Right lobe of liver (tissue), 6 donors: ENCODE results near the gene CLDN15. TPM values are rescaled to one million over a fixed set of nuclear protein-coding genes. Genes with fewer than 3 reads are reported as not detected.
A peak's percentile ranks its signal among the peaks of the same experiment; 100 is the strongest.

ENCODE experiments used
- ATAC-seq, 4 donors: fragments of 200-7000 bp; cut with Tn5 transposase; one replicate each; pipeline ENCODE4 v1.9.1; 2020; ENCODE audit warnings: mild to moderate bottlenecking in 4 of 4, moderate library complexity in 4 of 4
- DNase-seq, 3 donors: peaks; one replicate each; pipeline ENCODE4 v3.0.0-alpha.2; 2020
- H3K27ac ChIP-seq, 3 donors: fragments of 200-600 bp; one replicate each; pipeline ENCODE4 v1.8.0; 2022
- H3K27me3 ChIP-seq, 2 donors: fragments of 200-600 bp; one replicate each; pipeline ENCODE4 v1.8.0; 2022
- H3K36me3 ChIP-seq, 4 donors: fragments of 200-600 bp; sonication (generic) in 1 of 4; one replicate each; pipeline versions ENCODE4 v1.5.1 to v1.8.0; 2017 to 2022; ENCODE audit warnings: control low read depth in 1 of 4
- H3K4me1 ChIP-seq, 4 donors: fragments of 200-600 bp; sonication (generic) in 1 of 4; one replicate each; pipeline versions ENCODE4 v1.5.1 to v1.8.0; 2017 to 2022; ENCODE audit warnings: control low read depth in 1 of 4
- H3K4me3 ChIP-seq, 3 donors: fragments of 200-600 bp; one replicate each; pipeline ENCODE4 v1.8.0; 2022
- H3K9me3 ChIP-seq, 4 donors: fragments of 200-600 bp; sonication (generic) in 1 of 4; one replicate each; pipeline versions ENCODE4 v1.5.1 to v1.8.0; 2017 to 2022; ENCODE audit warnings: control low read depth in 1 of 4
- CTCF ChIP-seq, 4 donors: fragments of 200-600 bp in 3 of 4; fragments of 450-650 bp in 1 of 4; IDR thresholded peaks; one replicate each; pipeline versions ENCODE4 v1.5.1 to v1.8.0; 2016 to 2022; ENCODE audit warnings: antibody characterized with exemption in 4 of 4, mild to moderate bottlenecking in 2 of 4
- POLR2A ChIP-seq: fragments of 450-650 bp; IDR thresholded peaks from one replicate; pipeline ENCODE4 v1.6.1; 2017; ENCODE audit warnings: antibody characterized with exemption, mild to moderate bottlenecking
- WGBS: methylation state at CpG from one replicate; pipeline ENCODE4 v1.1.6; 2018; ENCODE audit warnings: low coverage, low lambda C conversion rate; ENCODE audit not compliant: insufficient coverage; ENCODE audit errors: missing lambda C conversion rate; 5-methylcytosine and 5-hydroxymethylcytosine counted together
- intact Hi-C, 2 donors: fragments of 100-400 bp; cut with DNase I; formaldehyde crosslinking; loops; one replicate each; pipeline versions ENCODE4 v1.11.2 to v1.14.1; 2022
- total RNA-seq, 6 experiments: library from RNA; depleted of rRNA in 2 of 6; stranded (reverse); fragments of >200 nt in 2 of 6; fragmentation: NEBNext Ultra II Directional in 3 of 6; extraction: Animal tissue kit (Norgen Biotek cat#: 25700) in 3 of 6; gene quantifications; one replicate each; pipeline versions ENCODE4 v1.1.0 to v1.2.4, GENCODE V29; 2016 to 2023
- donor health status: DM: no; HTN: yes; CAD: no.
- donor health status: DM: no; HTN: no; CAD: no.
- donor health status: DM: no; HTN: no; CAD: no.
- donor health status: DM: no; HTN: yes; CAD: no.
- donor health status: DM: no; HTN: yes; CAD: no.

The CLDN15 gene
- total RNA-seq, 6 experiments from 2014 or later: 5.9 to 10.8 (median 9.2) TPM

GRCh38 chr7:101233907-101234547 is 3.6 kb downstream of the CLDN15 start:
- WGBS: 58% methylated on average over 3 of the region's 21 CpGs
- Histone ChIP-seq H3K36me3 (peaks cover 0 to 4% (median 0%) of the 10 kb centered on the region in 4 donors), H3K27me3 (no peaks in the 10 kb centered on the region), H3K4me3 (no peak overlapping the region), H3K4me1 (peaks cover 0 to 52% (median 22%) of the 10 kb centered on the region in 4 donors), H3K9me3 (no peaks in the 10 kb centered on the region), H3K27ac (no peak overlapping the region)
- intact Hi-C loops: no loop called here
- ATAC-seq (no peak), DNase-seq (no peak)
- TF ChIP-seq POLR2A (no peak), CTCF (IDR thresholded peaks at IDR 0.05) (no peak)

GRCh38 chr7:101232141-101232850 is 5.3 kb downstream of the CLDN15 start:
- peaks cover 0 to 36% (median 14%) of the 10 kb centered on the region in 4 donors for H3K4me1 ChIP-seq
- no peaks in the 10 kb centered on the region for H3K9me3 ChIP-seq
- WGBS: 40% methylated on average over 1 of the region's 52 CpGs
- H3K27ac ChIP-seq: peak overlapping the region; percentile 58 to 81 (median 81)
- no peaks in the 10 kb centered on the region for H3K27me3 ChIP-seq
- H3K36me3 ChIP-seq: peaks cover 0 to 6% (median 0%) of the 10 kb centered on the region in 4 donors
- peak in 2 of 3 donors; percentile 50 to 73 for DNase-seq
- TF ChIP-seq CTCF (IDR thresholded peaks at IDR 0.05) (no peak), POLR2A (no peak)
- H3K4me3 ChIP-seq: peak overlapping the region; percentile 25 to 50 (median 31)
- intact Hi-C loops: no loop called here
- peak; percentile 56 to 75 (median 65) for ATAC-seq

- WGBS: 38% methylated on average over 6 of the region's 7 CpGs
- peak; percentile 68 to 80 (median 72) for ATAC-seq
- peak overlapping the region in 2 of 3 donors; percentile 25 to 50 for H3K4me3 ChIP-seq
These were observed 6.0 kb downstream of the CLDN15 start for GRCh38 chr7:101231644-101232043.

GRCh38 chr7:101226721-101227120 is 10.9 kb downstream of the CLDN15 start:
- intact Hi-C loops: no loop called here
- Histone ChIP-seq H3K9me3 (no peaks in the 10 kb centered on the region), H3K4me3 (no peak overlapping the region), H3K36me3 (peaks cover 0 to 58% (median 20%) of the 10 kb centered on the region in 4 donors), H3K4me1 (peaks cover 0 to 26% (median 9%) of the 10 kb centered on the region in 4 donors), H3K27me3 (no peaks in the 10 kb centered on the region), H3K27ac (no peak overlapping the region)
- no peak for DNase-seq
- WGBS: 60% methylated on average over 9 of the region's 9 CpGs
- TF ChIP-seq POLR2A (no peak), CTCF (IDR thresholded peaks at IDR 0.05) (no peak)
- ATAC-seq: no peak

More at GRCh38 chr7:101231644-101232043, 6.0 kb downstream of the CLDN15 start:
- Histone ChIP-seq H3K36me3 (peaks cover 0 to 13% (median 0%) of the 10 kb centered on the region in 4 donors), H3K9me3 (no peaks in the 10 kb centered on the region), H3K27ac (peak overlapping the region; percentile 58 to 81 (median 81)), H3K4me1 (peaks cover 0 to 33% (median 12%) of the 10 kb centered on the region in 4 donors), H3K27me3 (no peaks in the 10 kb centered on the region)
- intact Hi-C loops: no loop called here
- TF ChIP-seq POLR2A: no peak
- no peak for TF ChIP-seq CTCF (IDR thresholded peaks at IDR 0.05)
- DNase-seq: peak in 1 of 3 donors; percentile 74
